ENCODE results near the gene VWF.

DNA sequence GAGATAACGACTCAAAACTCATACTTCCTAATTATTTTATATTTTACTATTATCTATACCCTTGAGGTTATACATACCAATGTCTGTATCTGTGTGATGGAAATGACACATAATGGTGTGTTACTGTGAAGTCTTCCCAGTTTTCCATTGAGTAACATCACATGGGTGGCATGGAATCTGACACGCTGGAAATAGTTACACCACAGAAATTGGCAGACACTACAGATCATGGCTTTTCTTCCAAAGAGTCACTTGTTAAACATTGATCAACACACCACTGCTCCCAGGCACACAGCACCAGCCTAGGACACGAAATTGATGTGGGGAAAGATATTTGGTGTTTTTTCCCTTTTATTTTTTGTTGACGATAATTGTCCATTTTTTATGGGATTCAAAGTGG is 33.0 kb upstream of the VWF start:
- TF ChIP-seq POLR2A (IDR thresholded peaks at IDR 0.05; ENCODE audit: low read depth, low read length): no peak
- TF ChIP-seq, protein P1, sequence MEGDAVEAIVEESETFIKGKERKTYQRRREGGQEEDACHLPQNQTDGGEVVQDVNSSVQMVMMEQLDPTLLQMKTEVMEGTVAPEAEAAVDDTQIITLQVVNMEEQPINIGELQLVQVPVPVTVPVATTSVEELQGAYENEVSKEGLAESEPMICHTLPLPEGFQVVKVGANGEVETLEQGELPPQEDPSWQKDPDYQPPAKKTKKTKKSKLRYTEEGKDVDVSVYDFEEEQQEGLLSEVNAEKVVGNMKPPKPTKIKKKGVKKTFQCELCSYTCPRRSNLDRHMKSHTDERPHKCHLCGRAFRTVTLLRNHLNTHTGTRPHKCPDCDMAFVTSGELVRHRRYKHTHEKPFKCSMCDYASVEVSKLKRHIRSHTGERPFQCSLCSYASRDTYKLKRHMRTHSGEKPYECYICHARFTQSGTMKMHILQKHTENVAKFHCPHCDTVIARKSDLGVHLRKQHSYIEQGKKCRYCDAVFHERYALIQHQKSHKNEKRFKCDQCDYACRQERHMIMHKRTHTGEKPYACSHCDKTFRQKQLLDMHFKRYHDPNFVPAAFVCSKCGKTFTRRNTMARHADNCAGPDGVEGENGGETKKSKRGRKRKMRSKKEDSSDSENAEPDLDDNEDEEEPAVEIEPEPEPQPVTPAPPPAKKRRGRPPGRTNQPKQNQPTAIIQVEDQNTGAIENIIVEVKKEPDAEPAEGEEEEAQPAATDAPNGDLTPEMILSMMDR (IDR thresholded peaks at IDR 0.05; ENCODE audit: extremely low read depth in 1 of 2, insufficient read depth in 1 of 2, low read depth in 1 of 2, low read length in 2 of 2): no peak
- TF ChIP-seq POLR2AphosphoS5 (IDR thresholded peaks at IDR 0.05; ENCODE audit: insufficient read depth, low read depth, low read length): no peak
- TF ChIP-seq MYC (IDR thresholded peaks at IDR 0.05; ENCODE audit: low read depth, low read length): no peak

Measured in endothelial cell of umbilical vein (primary cell).